Cardiac septum (tissue), 1 donor: ENCODE results near the gene CALHM6. TPM values are rescaled to one million over a fixed set of nuclear protein-coding genes. Genes with fewer than 3 reads are reported as not detected.
"Not testable (repeated sequence)": the region's sequence is repeated elsewhere in the genome, so short reads cannot be mapped to it uniquely, and the experiment has no call there.

ENCODE experiments used
- DNase-seq: peaks from one replicate; pipeline ENCODE4 v3.0.0-alpha.2; 2020; ENCODE audit warnings: low spot score
- intact Hi-C: fragments of 100-400 bp; cut with DNase I; formaldehyde crosslinking; loops from one replicate; pipeline ENCODE4 v1.14.0; 2022
- total RNA-seq: library from RNA; stranded (reverse); fragmentation: NEBNext Ultra II Directional; extraction: Animal tissue kit (Norgen Biotek cat#: 25700); gene quantifications from one replicate; pipeline ENCODE4 v1.2.1, GENCODE V29; 2021
- donor health status: DM: no; HTN: no; CAD: no.

The CALHM6 gene
- total RNA-seq, 1 donor from 2014 or later = 0.97 TPM

DNA sequence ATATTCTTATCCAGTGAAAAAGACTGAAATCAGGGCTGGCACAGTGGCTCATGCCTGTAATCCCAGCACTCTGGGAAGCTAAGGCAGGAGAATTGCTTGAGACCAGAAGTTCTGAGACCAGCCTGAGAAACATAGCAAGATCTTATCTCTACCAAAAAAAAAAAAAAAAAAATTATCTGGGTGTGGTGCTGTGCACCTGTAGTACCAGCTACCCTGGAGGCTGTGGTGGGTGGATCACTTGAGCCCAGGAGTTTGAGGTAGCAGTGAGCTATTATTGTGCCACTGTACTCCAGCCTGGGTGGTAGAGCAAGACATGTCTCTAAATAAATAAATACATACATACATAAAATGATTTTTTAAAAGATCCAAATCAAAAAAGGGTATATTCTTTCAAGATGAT is 6.3 kb downstream of the CALHM6 start:
- intact Hi-C loops = no loop called here
- DNase-seq = no peak

DNA sequence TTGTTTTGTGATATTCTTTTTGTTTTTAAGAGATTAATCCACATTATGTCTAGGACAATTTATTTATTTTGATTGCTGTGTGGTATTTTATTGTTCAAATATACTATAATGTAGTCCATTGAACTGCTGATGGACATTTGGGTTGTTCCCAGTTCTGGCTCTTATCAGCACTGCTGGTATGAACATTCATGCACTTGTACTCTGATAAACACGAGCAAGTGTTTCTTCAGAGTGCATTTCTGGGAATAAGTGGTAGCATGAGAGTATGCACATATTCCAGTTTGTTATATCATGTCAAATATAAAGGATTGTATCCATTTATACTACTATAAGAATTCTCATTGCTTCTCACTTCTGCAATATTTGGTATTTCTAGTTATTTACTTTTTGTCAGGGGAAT is 7.1 kb downstream of the CALHM6 start:
- no peak for DNase-seq

DNA sequence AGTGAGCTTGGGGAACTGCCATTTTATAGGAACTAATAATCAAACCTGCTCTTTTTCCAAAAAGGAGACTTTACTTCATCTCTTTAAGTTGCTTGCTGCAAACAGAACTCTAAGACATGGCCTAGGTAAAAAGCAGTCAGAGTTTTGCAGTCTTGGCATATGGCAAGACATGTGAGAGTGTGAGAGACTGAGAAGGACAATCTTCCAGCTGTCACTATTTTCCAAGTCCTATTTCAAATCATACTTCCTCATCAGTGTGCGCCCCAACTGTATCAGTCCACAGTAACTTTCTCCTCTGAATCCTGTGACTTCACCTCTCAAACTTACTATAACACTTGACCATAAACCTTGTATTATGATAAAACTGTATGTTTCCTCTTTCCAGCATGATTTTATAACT is 10.4 kb downstream of the CALHM6 start:
- intact Hi-C loops = no loop called here
- no peak for DNase-seq

More for the DNA sequence above, 7.1 kb downstream of the CALHM6 start:
- intact Hi-C loops = no loop called here

- intact Hi-C loops = no loop called here
- DNase-seq = no peak
These were observed 11.5 kb downstream of the CALHM6 start for GRCh38 chr6:116472706-116473105.

DNA sequence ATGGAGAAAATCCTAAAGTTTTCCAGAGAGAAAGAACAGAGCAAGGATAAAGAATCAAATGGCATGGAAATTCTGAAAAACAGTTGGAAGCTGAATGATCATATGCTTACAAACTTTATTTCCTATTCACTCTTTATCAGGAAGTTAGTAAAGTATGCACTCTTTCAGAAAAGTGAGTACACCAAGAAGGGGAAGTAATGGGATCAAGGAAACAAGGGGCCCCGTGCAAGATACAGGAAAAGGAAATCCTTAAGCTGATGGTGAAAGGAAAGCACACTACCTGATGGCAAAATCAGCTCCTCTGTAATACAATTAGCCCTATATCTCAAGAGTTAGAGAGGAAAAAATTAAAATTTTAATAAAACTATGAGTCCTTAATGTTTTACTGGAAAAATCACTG is 14.0 kb downstream of the CALHM6 start:
- intact Hi-C loops = no loop called here

GRCh38 chr6:116476002-116476678 is 15.0 kb downstream of the CALHM6 start:
- intact Hi-C loops = no loop called here
- no peak for DNase-seq

More for the DNA sequence above, 14.0 kb downstream of the CALHM6 start:
- DNase-seq = no peak

GRCh38 chr6:116482780-116483179 is 21.6 kb downstream of the CALHM6 start:
- no peak for DNase-seq
- intact Hi-C loops = no loop called here

DNA sequence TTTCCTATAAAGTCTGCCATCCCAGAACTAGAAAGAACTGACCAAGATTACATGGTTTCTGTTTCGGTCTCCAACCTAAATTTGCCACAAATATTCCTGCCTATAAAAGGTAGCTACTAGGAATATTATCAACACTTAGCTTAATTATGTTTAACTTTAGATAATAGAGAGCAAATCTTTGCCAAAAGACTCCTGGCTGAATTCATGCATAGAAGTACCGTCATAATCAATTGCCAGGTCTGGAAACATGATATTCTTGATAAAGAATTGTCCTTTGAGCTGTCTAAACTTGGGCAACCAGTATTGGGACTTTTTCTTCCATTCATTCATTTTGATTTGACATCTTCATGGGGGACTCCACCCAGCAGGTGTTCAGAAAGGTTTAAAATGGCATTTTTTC is 22.4 kb downstream of the CALHM6 start:
- intact Hi-C loops = no loop called here
- no peak for DNase-seq

GRCh38 chr6:116485559-116486184 is 24.5 kb downstream of the CALHM6 start:
- intact Hi-C loops = no loop called here

GRCh38 chr6:116491610-116492330 is 30.6 kb downstream of the CALHM6 start:
- no peak for DNase-seq
- intact Hi-C loops = no loop called here

More at GRCh38 chr6:116485559-116486184, 24.5 kb downstream of the CALHM6 start:
- no peak for DNase-seq

GRCh38 chr6:116492331-116493067 is 31.3 kb downstream of the CALHM6 start:
- no peak for DNase-seq
- intact Hi-C loops = no loop called here

GRCh38 chr6:116495161-116495560 is 34.0 kb downstream of the CALHM6 start:
- DNase-seq, intact Hi-C loops: not testable (repeated sequence)

DNA sequence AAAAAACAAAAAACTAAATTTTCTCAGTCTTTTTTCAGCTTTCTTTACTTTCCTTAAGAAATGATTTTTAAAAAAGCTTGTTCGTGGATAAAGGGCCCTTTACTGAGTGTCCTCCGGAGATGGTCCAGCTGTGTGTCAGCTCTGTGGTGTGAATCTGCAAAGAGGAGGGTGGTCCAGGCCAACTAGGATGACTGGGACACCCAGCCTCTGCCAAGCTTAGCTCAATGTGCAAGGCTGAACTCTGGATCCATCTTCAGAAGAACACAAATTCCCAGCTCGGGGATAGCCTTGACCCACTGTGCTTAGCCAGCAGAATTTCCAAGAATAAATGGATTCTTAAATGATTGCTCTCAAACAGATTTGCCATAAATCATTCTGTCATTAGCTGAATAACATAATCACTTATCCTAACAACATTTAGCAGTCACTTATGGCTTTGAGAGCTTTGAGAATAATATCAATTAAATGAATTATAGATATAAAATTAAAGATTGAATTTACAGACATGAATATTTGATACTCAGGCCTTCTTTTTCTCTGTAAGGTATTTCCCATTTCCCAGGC is 36.0 kb downstream of the CALHM6 start:
- intact Hi-C loops = no loop called here
- no peak for DNase-seq

DNA sequence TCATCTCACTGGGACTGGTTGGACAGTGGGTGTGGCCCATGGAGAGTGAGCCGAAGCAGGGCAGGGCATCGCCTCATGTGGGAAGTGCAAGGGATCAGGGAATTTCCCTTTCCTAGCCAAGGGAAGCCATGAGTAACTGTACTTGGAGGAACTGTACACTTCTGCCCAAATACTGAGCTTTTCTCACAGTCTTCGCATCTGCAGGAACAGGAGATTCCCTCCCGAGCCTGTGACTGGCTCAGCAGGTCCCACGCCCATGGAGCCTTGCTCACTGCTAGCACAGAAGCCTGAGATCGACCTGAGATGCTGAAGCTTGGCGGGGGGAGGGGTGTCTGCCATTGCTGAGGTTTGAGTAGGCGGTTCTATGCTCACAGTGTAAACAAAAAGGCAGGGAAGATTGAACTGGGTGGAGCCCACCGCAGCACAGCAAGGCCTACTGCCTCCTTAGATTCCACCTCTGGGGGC is 39.8 kb downstream of the CALHM6 start:
- no peak for DNase-seq
- intact Hi-C loops = no loop called here

GRCh38 chr6:116507324-116507723 is 46.1 kb downstream of the CALHM6 start:
- no peak for DNase-seq
- intact Hi-C loops = no loop called here

- intact Hi-C loops = no loop called here
- no peak for DNase-seq
These were observed 47.4 kb downstream of the CALHM6 start for GRCh38 chr6:116508527-116508926.

DNA sequence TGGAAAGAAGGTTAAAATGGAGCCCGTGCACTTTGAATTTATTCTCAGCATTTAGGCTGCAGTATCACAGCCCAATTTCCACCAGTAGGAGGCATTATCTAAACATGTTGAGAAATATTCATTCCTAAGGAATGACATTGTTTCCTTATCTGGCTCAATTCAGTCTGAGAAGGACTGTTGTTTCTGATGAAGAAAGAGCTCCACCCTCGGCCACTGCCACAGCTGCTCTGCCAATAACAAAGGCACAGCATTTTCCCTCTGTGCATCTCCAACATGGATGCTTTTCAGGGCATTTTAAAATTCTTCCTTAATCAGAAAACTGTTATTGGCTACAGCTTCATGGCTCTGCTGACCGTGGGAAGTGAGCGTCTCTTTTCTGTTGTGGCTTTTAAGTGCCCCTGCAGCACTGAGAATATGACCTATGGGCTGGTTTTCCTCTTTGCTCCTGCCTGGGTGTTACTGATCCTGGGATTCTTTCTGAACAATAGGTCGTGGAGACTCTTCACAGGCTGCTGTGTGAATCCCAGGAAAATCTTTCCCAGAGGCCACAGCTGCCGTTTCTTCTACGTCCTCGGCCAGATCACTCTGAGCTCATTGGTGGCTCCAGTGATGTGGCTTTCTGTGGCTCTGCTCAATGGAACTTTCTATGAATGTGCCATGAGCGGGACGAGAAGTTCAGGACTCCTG is 50.4 kb downstream of the CALHM6 start, which contains the start of gene CALHM5:
CALHM5 (plus strand) TSS at position 216 of the 687 bp plus-strand sequence; CDS start at position 274, 58 bp downstream.
- DNase-seq = no peak
- intact Hi-C loops = no loop called here

GRCh38 chr6:116512111-116512559 is 51.0 kb downstream of the CALHM6 start:
- intact Hi-C loops = no loop called here
- DNase-seq = no peak

GRCh38 chr6:116512734-116513133 is 51.6 kb downstream of the CALHM6 start:
- DNase-seq = no peak
- intact Hi-C loops = no loop called here
